Tongue (tissue), 2 donors: Measurements from ENCODE around the gene REXO1. TPM values are rescaled to one million over a fixed set of nuclear protein-coding genes. Genes with fewer than 3 reads are reported as not detected.

ENCODE experiments used
- DNase-seq: peaks from one replicate; pipeline ENCODE4 v3.0.0-alpha.2; 2015
- total RNA-seq: library from RNA; depleted of rRNA; stranded (reverse); fragments of >200 nt; gene quantifications from one replicate; pipeline ENCODE4 v1.2.3, GENCODE V29; 2014

The REXO1 gene
- total RNA-seq, 1 donor from 2014 or later, result 11.2 TPM

DNA sequence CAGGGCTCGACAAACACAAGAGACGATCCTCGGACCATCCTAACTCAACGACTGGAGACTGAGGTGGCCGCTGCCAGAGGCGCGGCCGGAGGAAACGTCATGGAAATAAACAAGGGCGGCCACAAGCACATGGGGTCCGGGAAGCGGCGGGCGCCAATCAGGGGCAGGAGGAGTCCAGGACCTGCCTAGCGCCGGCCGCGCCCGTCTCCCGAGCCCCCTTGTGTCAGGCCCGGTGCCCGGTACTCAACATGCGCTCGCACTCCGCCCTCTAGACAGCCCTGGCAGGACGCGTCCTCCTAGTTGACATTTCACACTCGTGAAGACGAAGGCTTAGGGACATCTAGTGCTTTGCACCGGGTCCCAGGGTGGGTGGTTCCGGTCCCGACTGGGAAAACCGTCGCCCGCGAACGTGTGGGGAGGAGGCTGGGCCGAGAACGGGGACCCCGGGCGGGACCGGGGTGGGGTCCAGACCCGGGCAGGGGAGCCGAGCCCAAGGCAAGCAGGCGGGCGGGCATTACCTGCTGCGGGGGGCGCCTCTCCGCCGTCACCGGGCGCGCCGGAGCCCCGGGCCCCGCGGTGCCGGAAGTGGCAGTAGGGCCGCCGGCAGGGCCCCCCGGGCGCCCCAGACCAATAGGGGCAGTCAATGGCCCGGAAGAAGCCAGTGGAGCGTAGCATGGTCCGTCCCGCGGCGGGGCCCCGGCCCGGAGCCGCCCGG is 442 bp downstream of the REXO1 start:
- DNase-seq, result peak; percentile 45

DNA sequence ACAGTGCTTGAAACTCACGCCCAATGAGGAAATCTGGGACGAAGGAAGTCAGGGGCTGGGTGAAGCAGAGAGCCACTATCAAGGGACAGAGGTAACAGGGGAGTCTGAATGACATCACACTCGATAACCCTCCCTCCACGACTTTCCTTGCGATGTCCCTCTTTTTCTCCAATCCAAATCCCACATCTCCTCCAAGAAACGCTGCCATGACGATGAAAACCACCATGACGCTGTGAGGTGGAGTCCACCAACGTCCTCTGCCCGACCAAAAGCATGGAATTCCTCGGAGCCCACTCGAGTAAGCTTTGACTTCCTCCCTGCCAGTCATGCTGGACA is 967 bp downstream of the REXO1 start:
- no peak for DNase-seq

DNA sequence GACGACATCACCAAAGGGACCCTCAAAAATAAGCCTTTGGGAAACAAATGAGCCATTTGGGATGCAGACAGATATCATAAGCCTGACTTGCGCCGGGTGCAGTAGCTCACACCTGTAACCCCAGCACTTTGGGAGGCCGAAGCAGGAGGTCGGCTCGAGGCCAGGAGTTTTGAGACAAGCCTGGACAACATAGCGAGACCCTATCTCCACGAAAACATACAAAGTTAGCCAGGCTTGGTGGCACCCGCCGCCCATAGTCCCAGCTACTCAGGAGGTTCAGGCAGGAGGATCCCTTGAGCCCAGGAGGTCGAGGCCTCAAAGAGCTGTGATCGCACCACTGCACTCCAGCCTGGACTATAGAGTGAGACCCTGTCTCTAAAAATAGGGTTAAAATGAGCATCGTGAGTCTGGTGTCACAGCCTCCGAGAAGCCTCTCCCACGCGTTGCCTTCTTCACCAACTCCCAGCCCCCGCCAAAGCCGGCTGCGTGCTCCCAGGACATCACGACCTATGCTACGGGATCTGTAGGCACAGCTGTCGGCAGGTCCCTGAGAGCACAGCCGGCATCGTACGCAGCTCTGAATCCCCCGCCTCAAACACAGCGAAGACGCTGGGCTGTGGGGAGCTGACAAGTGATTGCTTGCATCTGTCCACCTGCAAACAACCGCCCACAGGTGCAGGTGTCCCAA is 1.6 kb downstream of the REXO1 start:
- no peak for DNase-seq

DNA sequence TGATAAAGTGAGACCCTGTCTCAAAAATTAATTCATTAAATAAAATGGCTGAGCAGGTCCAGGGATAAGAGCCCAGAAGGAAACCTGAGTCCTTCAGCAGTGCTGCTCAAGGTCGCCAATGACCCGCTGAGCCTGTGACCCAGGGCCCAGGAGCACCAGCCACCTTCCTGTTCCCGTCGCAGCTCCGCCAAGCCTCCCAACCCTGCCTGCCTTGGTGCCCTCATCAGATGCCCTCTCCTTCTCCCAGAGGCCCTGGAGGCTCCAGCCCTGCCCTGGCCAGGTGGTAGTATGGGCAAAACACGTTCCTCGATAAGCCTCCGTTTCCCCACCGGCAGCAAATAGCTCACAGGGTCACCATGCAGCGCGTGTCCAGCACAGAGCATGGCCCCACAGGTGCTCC is 2.6 kb downstream of the REXO1 start:
- no peak for DNase-seq

DNA sequence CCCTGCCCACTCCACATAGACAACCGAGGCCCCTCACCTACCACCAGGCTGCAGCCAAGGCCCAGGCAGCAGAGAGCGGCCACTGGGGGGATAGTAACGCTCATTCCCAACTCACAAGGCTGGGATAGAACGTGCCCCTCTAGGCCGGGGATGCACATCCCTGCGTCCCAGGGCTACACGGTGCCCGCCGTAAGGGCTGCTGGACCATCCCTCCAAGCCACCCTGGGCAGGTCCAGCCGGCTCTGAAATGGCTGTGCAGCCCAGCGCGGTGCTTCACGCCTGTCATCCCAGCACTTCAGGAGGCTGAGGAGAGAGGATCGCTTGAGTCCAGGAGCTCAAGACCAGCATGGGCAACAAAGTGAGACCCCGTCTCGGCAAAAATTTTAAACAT is 3.2 kb downstream of the REXO1 start:
- no peak for DNase-seq

DNA sequence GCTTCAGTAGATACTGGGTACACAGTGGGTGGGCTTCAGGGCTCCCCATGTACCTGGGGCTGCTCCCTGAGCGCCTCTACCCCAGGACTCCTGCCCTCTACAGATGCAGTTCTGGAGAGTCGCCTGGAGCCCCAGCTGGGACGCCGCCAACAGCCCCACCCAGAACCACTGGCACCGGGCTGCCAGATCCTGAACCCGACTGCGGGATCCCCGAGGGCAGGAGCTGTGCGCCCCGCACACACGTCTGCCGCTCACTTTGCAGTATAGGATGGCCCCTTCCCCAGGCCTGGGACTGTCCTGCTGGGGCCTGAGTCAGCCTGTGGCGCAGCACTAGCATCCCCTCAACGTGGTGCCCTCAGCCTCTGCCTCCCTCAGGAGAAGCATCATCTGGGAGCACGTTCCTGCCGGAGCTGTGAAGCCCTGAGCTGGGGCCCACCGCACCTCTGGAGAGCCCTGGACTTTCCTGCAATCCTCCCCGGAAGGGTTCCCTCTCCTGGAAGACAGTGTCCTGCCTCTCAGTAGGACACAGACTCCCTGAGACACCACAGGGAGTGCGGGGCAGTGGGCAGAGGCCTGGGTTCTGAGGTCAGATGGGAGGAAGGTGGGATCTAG is 3.7 kb downstream of the REXO1 start:
- no peak for DNase-seq

DNA sequence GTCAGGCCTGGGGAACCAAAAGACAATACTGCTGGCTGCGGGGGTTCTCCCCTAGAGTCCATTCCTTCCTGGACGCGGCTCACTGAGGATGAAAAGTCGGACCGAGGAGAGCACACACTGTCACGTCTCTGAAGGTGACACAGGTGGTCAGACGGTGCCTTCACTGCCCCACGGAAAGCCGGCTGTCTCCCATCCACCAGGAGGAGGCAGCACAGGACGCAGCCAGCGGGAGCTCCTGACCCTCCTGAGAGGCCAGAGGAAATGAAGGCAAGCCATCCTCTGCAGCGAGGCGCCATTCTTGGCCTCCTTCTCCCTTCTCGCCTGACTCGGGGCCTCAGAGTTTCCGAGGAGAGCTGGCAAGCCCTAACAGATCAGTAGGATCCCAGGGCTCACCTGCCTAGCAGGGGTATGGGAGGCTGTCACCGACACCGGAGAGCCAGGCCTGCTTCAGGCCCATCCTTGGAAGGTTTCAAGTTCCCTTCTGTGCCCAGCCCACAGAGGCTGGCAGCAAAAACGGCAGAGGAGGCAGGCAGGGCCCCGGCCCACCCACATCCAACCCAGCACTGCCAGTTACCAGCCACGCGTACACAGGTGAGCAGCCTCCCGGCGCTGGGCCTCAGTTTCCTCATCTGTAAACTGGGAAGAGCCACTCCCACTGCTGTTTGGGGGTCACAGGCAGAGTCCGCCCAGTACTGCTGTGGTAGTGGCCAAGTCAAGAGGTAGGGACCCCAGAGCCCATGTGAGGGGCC is 4.5 kb downstream of the REXO1 start:
- DNase-seq, result no peak

DNA sequence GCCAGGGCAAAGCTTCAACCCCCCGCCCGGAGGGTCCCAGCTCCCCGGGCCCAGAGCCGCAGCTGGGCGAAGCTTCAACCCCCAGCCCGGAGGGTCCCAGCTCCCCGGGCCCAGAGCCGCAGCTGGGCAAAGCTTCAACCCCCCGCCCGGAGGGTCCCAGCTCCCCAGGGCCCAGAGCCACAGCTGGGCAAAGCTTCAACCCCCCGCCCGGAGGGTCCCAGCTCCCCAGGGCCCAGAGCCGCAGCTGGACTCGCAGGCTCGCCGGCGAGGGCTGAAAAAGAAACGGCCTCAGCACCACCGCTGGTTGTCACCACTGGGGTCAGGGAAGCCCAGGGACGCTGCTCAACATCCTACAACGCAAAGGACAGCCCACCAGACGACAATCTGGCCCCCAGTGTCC is 5.2 kb downstream of the REXO1 start:
- no peak for DNase-seq

DNA sequence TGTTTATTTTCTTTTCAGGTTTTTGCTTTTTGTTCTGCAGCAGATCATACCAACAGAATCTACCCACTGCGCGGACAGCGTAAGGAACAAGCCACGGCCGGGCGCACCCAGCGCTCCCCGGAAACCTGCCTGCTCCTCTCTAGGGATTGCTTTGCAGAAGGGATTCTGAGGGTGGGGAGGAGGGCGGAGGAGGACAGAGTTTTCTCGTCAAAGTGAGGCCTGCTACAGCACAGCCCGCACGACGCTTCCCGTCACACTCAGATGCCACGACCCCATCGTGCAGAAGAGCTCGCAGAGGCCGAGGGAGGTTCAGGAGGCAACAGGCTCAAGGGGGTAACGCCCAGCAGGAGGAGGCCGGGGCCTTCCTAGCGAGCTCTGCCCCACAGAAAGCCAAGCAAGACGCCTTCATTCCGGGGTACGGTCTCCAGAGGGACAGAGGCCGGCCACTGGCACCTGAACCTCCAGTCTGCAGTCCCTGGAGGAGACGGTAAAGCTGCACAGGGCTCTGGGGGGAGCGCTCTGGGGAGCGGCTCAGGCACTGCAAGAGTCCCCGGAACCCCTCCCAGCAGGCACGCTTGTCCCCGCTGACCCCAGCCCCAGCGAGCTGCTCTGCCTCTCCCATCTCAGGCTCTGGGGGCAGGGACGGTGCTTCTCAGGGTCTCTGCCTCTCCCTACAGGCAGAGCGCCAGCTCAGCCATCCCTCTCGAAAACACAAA is 6.9 kb downstream of the REXO1 start:
- no peak for DNase-seq

DNA sequence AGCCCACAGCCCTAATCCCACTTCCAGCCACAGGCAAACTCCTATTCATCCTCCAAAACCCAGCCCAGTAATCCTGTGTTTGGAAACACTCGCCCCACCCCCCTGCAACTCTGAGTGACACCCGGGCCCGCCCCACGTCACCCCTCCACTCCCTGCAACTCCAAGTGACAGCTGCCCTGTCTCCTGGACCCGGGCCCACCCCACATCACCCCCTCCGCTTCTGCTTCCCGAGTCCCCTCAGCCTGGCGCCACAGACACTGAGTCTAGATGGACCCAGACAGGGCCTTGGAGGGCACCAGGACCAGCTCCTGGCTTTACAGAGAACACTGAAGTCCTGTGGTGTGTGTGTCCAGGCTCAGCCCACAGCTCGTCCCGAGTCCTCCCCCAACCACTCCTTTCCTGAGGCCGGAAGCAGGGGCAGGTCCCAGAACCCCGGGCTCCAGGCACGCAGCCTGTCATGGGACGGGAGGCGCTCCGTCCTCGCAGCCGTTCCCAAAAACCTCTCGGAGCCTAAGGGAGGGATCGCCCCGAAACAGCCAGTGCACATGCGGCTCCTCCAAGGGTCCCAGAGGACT is 7.7 kb downstream of the REXO1 start:
- DNase-seq, result no peak

DNA sequence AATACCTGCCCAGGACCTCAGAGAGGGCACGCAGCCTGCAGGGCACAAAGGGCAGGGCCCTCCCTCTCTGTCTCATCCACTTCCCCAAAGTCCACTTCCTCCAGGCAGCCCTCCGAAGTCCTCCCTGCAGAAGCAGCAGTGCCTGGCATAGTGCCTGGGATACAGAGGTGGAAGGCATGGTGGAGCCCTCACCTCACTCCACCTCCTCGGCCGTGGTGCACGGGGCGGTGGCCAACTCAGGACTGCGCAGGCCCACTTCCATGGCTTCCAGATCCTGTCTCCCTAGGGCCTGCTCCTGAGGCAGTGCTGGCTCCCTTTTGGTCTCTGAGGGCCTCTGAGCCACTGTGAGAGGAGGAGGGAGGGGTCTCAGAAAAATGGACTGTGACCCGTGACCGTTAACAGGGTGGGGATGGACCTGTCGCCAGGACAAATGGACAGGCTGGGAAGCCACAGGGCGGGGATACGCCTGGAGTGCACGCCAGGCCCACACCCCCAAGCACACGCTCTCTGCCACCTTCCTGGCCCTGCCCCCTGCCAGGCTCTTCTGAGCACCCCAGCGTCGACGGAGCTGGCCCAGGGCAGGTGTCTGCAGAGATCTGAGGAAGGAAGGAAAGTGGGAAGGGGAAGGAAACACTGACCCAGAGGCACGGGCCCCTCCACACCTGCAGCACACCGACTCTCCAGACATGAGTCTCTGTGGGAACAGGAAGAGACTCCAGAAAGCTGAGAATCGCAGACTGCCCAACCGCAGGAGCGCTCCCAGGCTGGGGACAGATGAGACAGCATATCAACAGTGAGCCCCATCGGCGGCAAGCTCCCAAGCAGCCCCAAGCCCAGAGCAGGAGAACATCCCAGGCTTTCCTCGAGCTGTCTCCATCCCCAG is 8.4 kb downstream of the REXO1 start:
- no peak for DNase-seq

DNA sequence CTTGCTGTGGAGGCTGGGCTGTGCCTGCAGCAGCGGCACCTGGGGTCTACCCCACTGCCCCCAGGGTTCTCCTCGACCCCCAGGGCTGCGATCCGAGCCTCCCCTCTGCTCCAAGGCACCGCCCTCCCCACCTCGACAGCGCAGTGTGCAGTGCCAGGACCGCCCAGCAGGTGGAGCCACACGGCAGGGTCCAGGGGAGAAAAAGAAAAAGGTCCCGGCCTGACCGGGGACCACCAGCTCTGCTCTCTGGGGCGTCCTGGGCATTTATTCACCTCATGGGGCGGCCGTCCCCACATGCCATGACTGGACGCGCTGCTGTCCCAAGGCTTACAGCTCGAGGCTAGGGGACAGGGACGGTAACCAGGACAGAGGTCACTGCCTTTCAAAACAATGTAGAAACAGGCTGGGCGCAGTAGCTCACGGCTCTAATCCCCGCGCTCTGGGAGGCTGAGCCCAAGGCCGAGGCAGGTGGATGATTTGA is 10.6 kb downstream of the REXO1 start:
- DNase-seq, result peak; percentile 51

DNA sequence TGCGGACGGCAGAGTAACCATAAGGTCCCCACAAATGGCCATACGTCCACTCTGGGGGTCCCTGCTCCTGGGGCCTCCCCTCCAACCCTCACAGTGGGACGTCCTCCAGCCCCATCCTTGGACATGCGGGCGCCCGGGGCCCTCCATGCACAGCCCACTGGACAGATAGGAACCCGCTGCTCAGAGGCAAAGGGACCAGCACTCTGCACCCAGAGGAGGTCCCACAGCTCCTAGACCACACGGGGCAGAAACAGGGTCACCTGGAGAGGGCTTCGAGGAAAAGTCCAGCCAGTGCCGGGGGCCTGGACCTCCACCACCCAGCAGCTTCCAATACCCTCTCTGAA is 11.1 kb downstream of the REXO1 start:
- DNase-seq, result no peak

DNA sequence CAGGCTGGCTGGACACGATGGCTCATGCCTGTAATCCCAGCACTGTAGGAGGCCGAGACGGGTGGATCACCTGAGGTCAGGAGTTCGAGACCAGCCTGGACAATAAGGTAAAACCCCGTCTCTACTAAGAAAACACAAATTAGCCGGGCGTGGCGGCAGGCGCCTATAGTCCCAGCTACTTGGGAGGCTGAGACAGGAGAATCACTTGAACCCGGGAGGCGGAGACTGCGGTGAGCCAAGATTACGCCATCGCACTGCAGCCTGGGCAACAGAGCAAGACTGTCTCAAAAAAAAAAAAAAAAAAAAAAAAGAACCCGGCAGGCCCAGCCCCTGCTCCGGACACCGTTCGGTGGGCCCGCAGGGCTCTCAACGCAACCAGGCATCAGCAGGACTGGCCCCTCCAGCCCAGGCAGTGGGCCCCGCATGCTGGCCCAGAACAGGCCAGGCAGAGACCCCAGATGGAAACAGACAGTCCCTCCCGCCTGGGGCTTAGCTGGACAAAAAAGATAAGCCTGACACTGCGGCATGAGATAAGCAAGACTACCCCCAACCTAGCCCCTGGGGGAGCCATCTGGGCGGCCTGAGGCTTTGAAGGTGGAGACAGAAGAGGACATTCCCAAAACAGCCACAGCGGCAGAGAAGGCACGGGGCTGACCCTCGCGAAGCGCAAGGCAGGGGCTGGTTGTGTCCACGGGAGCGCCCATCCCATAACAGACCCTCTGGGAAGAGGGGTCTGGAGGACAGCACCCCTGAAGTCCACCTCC is 11.6 kb downstream of the REXO1 start:
- no peak for DNase-seq

DNA sequence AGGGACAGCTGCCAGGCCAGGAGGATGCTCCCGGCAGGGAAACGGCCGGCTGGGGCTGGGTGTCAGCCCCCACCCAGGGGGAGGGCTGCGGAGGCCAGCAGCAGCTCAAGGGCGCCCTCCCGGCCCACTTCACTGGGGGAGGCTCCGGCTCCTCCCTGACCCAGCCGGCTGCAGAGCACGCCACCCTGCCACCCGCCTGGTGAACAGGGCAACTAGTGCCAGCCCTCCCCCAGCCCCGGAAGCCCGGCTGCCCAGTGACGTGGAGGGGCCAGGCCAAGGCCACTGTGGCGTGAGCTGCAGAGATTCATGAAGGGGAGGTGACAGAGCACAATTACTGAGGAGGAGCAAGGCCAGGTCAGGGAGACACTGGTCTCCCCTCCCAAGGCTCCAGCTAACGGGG is 14.7 kb downstream of the REXO1 start:
- no peak for DNase-seq

DNA sequence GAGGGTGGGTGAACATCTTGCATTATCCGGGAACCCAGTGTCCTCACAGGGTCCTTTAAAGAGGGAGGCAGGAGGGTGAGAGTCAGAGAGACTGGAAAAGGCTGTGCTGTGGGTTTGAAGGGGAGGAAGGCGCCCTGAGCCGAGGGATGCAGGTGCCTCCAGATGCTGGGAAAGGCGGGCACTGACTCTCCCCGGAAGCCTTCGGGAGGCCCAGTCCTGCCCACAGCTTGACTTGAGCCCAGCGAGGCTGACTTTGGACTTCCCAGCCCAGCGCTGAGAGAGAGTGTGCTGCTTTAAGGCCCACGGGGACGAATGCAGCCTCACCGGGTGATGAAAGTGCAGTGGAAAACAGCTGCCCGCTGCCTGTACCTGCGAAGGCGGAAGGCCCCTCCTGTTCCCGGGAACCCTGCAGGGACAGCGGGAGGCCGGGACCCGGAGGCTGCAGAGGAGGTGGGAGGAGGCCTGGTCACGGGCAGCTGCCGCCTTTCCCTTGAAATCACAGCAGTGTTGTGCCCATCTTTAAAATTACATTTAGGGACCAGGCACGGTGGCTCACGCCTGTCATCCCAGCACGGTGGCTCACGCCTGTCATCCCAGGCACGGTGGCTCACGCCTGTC is 16.1 kb downstream of the REXO1 start:
- DNase-seq, result no peak

DNA sequence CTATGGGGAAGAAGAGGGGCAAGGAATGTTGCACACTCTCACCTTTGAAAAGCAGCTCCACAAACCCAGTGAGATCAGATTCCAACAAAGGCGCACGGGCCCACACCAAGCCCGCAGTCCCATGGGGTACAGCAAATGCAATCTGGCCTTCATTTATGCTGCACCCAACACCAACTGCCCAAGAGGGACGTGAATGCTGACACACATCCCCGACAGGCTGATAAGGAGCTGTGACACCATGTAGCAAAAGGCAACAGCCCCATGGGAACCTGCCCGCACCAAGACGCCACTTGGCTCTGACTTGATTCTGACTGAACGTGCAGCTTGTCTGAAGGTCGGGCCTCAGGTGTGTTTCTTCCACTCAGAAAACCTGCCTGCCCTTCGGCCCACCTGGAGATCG is 17.3 kb downstream of the REXO1 start:
- no peak for DNase-seq

DNA sequence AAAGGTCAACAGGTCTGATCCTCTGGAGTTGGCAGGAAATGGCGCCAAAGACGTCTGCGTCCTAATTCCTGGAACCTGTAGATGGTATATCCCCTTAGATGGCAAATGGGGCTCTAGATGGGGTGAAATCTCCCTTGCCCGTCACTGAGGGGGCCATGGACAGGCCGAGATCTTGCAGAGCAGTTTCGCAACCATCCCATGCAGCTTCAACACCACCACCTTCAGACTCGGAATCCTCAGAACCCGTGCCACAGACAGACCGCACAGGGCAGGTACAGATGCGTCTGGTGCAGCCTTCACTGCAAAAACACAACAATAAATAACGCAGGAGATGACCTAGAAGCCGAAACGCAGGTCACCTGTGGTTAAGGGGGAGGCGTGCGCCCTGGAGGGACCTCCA is 17.7 kb downstream of the REXO1 start:
- no peak for DNase-seq

DNA sequence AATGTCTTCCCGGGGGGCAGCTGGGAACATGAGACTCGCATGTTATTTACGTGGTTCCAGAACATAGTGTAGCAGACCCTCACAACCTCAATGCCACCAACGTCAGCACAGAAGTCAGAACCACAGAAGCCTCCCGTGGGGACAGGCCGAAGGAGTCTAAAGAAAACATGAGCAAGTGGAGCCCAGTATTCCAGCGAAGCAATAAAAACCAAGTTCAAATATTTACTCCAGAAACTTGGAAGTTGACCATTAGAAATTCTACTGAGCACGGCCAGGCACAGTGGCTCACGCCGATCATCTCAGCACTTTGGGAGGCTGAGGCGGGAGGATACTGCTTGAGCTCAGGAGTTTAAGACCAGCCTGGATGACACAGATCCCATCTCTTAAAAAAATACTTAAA is 18.3 kb downstream of the REXO1 start:
- DNase-seq, result no peak
